ENCODE measurements around the gene ANO1. TPM values are rescaled to one million over a fixed set of nuclear protein-coding genes. Genes with fewer than 3 reads are reported as not detected.
A peak's percentile ranks its signal among the peaks of the same experiment; 100 is the strongest.
"Not testable (repeated sequence)": the region's sequence is repeated elsewhere in the genome, so short reads cannot be mapped to it uniquely, and the experiment has no call there.

Gene ANO1
- total RNA-seq, 4 donors from 2014 or later: 2.3 to 9.2 (median 4.2) TPM

DNA sequence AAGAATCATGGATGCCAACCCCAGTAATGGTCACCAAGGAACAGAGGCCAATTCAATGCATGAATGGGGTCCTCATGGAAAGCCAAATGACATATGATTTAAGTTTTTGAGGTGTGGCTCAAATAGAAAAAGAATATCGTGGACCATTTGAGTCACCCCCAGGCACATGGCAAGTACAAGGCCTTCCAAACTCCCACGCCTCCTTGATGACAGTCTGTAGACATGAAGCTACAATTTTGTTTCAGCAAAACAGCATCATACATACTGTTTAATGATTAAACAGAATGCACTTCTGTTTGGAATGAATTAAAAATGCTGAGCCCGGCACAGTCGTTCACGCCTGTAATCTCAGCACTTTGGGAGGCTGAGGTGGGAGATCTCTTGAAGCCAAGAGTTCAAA is 132.4 kb downstream of the ANO1 start:
- H3K27ac ChIP-seq: no peak overlapping the region
- H3K9me3 ChIP-seq: no peaks in the 10 kb centered on the region
- in situ Hi-C loops (cut with MboI; ENCODE audit: low sequenced_read_pairs in 4 of 4) (no loop called here), intact Hi-C loops (cut with DNase I; ENCODE audit: low total_unique reads) (no loop called here)
- no peak for DNase-seq
- peaks cover 0 to 29% of the 10 kb centered on the region in 2 donors for H3K36me3 ChIP-seq
- no peak overlapping the region for H3K4me3 ChIP-seq
- TF ChIP-seq, protein P1, sequence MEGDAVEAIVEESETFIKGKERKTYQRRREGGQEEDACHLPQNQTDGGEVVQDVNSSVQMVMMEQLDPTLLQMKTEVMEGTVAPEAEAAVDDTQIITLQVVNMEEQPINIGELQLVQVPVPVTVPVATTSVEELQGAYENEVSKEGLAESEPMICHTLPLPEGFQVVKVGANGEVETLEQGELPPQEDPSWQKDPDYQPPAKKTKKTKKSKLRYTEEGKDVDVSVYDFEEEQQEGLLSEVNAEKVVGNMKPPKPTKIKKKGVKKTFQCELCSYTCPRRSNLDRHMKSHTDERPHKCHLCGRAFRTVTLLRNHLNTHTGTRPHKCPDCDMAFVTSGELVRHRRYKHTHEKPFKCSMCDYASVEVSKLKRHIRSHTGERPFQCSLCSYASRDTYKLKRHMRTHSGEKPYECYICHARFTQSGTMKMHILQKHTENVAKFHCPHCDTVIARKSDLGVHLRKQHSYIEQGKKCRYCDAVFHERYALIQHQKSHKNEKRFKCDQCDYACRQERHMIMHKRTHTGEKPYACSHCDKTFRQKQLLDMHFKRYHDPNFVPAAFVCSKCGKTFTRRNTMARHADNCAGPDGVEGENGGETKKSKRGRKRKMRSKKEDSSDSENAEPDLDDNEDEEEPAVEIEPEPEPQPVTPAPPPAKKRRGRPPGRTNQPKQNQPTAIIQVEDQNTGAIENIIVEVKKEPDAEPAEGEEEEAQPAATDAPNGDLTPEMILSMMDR (IDR thresholded peaks at IDR 0.05 in 4 of 5, conservative IDR thresholded peaks at IDR 0.05 in 1 of 5): no peak
- no peak for TF ChIP-seq POLR2A (IDR thresholded peaks at IDR 0.05)
- no peak for ATAC-seq
- H3K27me3 ChIP-seq: no peaks in the 10 kb centered on the region
- no peaks in the 10 kb centered on the region for H3K4me1 ChIP-seq

- Histone ChIP-seq H3K27ac (no peak overlapping the region), H3K27me3 (no peaks in the 10 kb centered on the region), H3K9me3 (no peaks in the 10 kb centered on the region), H3K4me3 (peak overlapping the region in 1 of 4 donors; percentile 31), H3K36me3 (peaks cover 0 to 15% of the 10 kb centered on the region in 2 donors), H3K4me1 (no peaks in the 10 kb centered on the region)
- in situ Hi-C loops (cut with MboI; ENCODE audit: low sequenced_read_pairs in 4 of 4) (no loop called here), intact Hi-C loops (cut with DNase I; ENCODE audit: low total_unique reads) (no loop called here)
- ATAC-seq: no peak
- no peak for DNase-seq
- TF ChIP-seq POLR2A (IDR thresholded peaks at IDR 0.05): no peak
- TF ChIP-seq, protein P1 (IDR thresholded peaks at IDR 0.05 in 4 of 5, conservative IDR thresholded peaks at IDR 0.05 in 1 of 5): no peak
Observed at GRCh38 chr11:70212227-70212811, 134.2 kb downstream of the ANO1 start.

DNA sequence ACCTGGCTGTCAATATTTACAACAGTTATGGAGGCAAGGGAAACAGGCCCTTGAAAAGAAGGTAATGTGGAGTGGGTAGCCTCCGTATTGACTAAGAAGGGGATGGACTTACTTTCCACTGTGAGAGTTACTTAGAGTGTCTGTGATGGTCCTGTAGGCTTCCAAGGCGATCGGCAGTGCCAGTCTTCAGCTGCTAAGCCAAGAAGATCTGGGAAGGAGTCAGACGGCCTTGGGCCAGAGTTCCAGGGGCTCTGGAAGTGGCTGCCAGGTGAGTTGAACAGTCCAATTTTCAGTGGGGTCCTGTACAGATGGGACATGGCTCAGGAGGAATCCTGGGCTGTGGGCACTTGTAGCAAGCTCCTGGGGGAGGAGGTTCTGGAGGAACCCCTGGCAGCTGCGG is 139.3 kb downstream of the ANO1 start:
- intact Hi-C loops (cut with DNase I; ENCODE audit: low total_unique reads); ATAC-seq; H3K27ac ChIP-seq; in situ Hi-C loops (cut with MboI; ENCODE audit: low sequenced_read_pairs in 4 of 4); H3K36me3 ChIP-seq; H3K4me3 ChIP-seq; DNase-seq; H3K27me3 ChIP-seq; H3K9me3 ChIP-seq; H3K4me1 ChIP-seq: not testable (repeated sequence)

DNA sequence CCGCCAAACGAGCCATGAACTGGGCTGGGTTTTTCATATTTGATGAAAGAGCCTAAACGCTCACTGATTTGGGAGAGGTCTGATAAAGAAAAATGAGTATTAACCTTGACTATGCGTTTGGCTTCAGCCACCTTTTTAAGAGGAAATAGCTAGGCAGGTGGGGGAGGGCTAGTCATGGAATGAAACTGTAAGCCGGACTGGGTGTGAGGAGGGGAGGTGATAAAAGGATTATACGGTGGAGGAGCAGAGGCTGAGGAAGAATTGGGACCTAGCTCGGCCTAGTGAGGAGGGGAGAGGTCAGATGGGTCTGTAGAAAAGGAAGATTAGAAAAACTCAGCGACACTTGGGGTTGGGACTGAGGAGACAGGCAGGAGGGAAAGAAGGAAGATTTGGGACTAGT is 140.0 kb downstream of the ANO1 start:
- H3K27me3 ChIP-seq; H3K4me1 ChIP-seq; H3K4me3 ChIP-seq; in situ Hi-C loops (cut with MboI; ENCODE audit: low sequenced_read_pairs in 4 of 4); DNase-seq; H3K36me3 ChIP-seq; ATAC-seq; intact Hi-C loops (cut with DNase I; ENCODE audit: low total_unique reads); H3K27ac ChIP-seq; H3K9me3 ChIP-seq: not testable (repeated sequence)

- no peak for TF ChIP-seq POLR2A (IDR thresholded peaks at IDR 0.05)
- TF ChIP-seq, protein P1 (IDR thresholded peaks at IDR 0.05 in 4 of 5, conservative IDR thresholded peaks at IDR 0.05 in 1 of 5): no peak
- H3K27me3 ChIP-seq: no peaks in the 10 kb centered on the region
- no peak overlapping the region for H3K27ac ChIP-seq
- H3K4me1 ChIP-seq: no peaks in the 10 kb centered on the region
- H3K9me3 ChIP-seq: no peaks in the 10 kb centered on the region
- intact Hi-C loops (cut with DNase I; ENCODE audit: low total_unique reads): no loop called here
- H3K4me3 ChIP-seq: no peak overlapping the region
- in situ Hi-C loops (cut with MboI; ENCODE audit: low sequenced_read_pairs in 4 of 4): no loop called here
- H3K36me3 ChIP-seq: no peaks in the 10 kb centered on the region
- DNase-seq (no peak), ATAC-seq (no peak)
Observed at GRCh38 chr11:70220136-70220535, 142.0 kb downstream of the ANO1 start.

- intact Hi-C loops (cut with DNase I; ENCODE audit: low total_unique reads): no loop called here
- TF ChIP-seq, protein P1 (IDR thresholded peaks at IDR 0.05 in 4 of 5, conservative IDR thresholded peaks at IDR 0.05 in 1 of 5): no peak
- no peak for TF ChIP-seq POLR2A (IDR thresholded peaks at IDR 0.05)
- no peaks in the 10 kb centered on the region for H3K36me3 ChIP-seq
- no peak overlapping the region for H3K27ac ChIP-seq
- no peak for ATAC-seq
- H3K9me3 ChIP-seq: no peaks in the 10 kb centered on the region
- no peaks in the 10 kb centered on the region for H3K27me3 ChIP-seq
- H3K4me3 ChIP-seq: no peak overlapping the region
- no peaks in the 10 kb centered on the region for H3K4me1 ChIP-seq
- DNase-seq: no peak
- in situ Hi-C loops (cut with MboI; ENCODE audit: low sequenced_read_pairs in 4 of 4): no loop called here
Observed at GRCh38 chr11:70220920-70221319, 142.8 kb downstream of the ANO1 start.
